Osteoblast (primary cell): ENCODE data around the gene WFIKKN1. TPM values are rescaled to one million over a fixed set of nuclear protein-coding genes. Genes with fewer than 3 reads are reported as not detected.

Experiments used
- DNase-seq: peaks from one replicate; pipeline ENCODE4 v3.0.0; 2011; ENCODE audit warnings: low spot score, mixed read lengths; ENCODE audit not compliant: insufficient read length; ENCODE audit errors: missing footprints
- H2AFZ ChIP-seq: 2 replicates; pipeline ENCODE4 v1.6.0; 2011; ENCODE audit warnings: mild to moderate bottlenecking, low read length
- H3K27ac ChIP-seq: 2 replicates; pipeline ENCODE4 v1.5.1; 2011; ENCODE audit warnings: mild to moderate bottlenecking, low read depth, low read length, moderate library complexity
- H3K27me3 ChIP-seq: 2 replicates; pipeline ENCODE4 v1.6.0; 2012; ENCODE audit warnings: mild to moderate bottlenecking, control low read depth, inconsistent platforms, low read length, moderate library complexity; ENCODE audit not compliant: insufficient read depth
- H3K36me3 ChIP-seq: 2 replicates; pipeline ENCODE4 v1.5.1; 2011; ENCODE audit warnings: mild to moderate bottlenecking, low read length, control low read depth, moderate library complexity; ENCODE audit not compliant: insufficient read depth
- H3K4me1 ChIP-seq: 2 replicates; pipeline ENCODE4 v1.5.1; 2011; ENCODE audit warnings: mild to moderate bottlenecking, low read length, control low read depth, moderate library complexity; ENCODE audit not compliant: insufficient read depth
- H3K4me2 ChIP-seq: 2 replicates; pipeline ENCODE4 v1.6.0; 2011; ENCODE audit warnings: mild to moderate bottlenecking, low read length; ENCODE audit not compliant: insufficient read depth
- H3K4me3 ChIP-seq: fragments of 200-600 bp; sonication (generic); 3 replicates; pipeline ENCODE4 v1.5.1; 2012; ENCODE audit warnings: mild to moderate bottlenecking, low read length, inconsistent platforms; ENCODE audit not compliant: insufficient read depth
- H3K79me2 ChIP-seq: 2 replicates; pipeline ENCODE4 v1.6.0; 2012; ENCODE audit warnings: mild to moderate bottlenecking, low read length, control low read depth, inconsistent platforms; ENCODE audit not compliant: insufficient read depth
- H3K9me3 ChIP-seq: 2 replicates; pipeline ENCODE4 v1.5.1; 2011; ENCODE audit warnings: low read depth, low read length, control low read depth
- H4K20me1 ChIP-seq: 2 replicates; pipeline ENCODE4 v1.6.0; 2012; ENCODE audit warnings: mild to moderate bottlenecking, low read length, control low read depth; ENCODE audit not compliant: insufficient read depth
- total RNA-seq: library from RNA; depleted of rRNA; stranded (reverse); fragments of >200 nt; gene quantifications from 2 replicates; pipeline ENCODE4 v1.2.3, GENCODE V29; 2012
- TF ChIP-seq, protein P1 (sequence below): IDR thresholded peaks from 2 replicates; pipeline ENCODE4 v1.5.1; 2011; ENCODE audit warnings: mild to moderate bottlenecking, low read depth, low read length, moderate library complexity; ENCODE audit errors: extremely low read depth

The WFIKKN1 gene
- total RNA-seq, 1 donor = 0.36 TPM

DNA sequence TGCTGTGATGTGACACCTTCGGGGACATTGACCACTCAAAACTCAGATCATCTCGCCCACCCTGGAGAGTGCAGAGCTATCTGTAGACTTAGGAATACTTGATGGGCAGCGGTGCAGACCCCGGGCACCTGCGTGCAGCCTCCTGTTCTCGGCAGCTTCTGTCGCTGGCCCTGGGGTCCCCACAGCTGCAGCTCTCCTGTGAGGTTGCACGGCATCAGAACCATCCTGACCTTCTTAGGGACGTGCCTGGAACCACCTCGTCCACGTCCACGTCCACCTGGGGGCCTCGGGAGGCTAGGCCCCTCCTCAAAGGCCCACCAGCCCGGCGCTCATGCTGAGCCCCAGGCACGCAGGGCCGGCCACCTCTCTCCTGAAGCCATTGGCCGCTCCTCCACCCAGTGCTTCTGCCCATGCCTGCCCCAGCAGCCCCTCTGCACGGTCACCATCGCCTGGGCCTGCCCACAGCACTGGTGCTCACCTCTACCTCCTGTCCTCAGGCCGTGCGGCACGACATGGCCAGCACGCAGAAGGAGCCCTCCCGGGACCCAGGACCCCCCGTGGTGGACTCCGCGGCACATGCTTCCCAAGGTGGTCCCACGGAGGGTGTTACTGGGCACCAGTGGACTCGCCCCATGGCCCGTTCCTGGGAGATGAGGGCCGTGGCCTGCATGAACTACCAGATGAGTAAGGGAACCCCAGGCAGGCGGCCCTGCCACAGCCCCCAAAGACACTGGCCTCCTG lies 2.3 kb upstream of the WFIKKN1 start:
- Histone ChIP-seq H3K79me2 (no peaks in the 10 kb centered on the region), H3K36me3 (no peaks in the 10 kb centered on the region), H3K9me3 (no peaks in the 10 kb centered on the region), H2AFZ (no peak overlapping the region), H3K4me2 (no peak overlapping the region), H3K4me3 (no peak overlapping the region), H3K4me1 (peaks cover 13% of the 10 kb centered on the region), H3K27me3 (no peaks in the 10 kb centered on the region), H4K20me1 (peaks cover 6% of the 10 kb centered on the region), H3K27ac (no peak overlapping the region)
- no peak for DNase-seq
- TF ChIP-seq, protein P1, sequence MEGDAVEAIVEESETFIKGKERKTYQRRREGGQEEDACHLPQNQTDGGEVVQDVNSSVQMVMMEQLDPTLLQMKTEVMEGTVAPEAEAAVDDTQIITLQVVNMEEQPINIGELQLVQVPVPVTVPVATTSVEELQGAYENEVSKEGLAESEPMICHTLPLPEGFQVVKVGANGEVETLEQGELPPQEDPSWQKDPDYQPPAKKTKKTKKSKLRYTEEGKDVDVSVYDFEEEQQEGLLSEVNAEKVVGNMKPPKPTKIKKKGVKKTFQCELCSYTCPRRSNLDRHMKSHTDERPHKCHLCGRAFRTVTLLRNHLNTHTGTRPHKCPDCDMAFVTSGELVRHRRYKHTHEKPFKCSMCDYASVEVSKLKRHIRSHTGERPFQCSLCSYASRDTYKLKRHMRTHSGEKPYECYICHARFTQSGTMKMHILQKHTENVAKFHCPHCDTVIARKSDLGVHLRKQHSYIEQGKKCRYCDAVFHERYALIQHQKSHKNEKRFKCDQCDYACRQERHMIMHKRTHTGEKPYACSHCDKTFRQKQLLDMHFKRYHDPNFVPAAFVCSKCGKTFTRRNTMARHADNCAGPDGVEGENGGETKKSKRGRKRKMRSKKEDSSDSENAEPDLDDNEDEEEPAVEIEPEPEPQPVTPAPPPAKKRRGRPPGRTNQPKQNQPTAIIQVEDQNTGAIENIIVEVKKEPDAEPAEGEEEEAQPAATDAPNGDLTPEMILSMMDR = no peak

DNA sequence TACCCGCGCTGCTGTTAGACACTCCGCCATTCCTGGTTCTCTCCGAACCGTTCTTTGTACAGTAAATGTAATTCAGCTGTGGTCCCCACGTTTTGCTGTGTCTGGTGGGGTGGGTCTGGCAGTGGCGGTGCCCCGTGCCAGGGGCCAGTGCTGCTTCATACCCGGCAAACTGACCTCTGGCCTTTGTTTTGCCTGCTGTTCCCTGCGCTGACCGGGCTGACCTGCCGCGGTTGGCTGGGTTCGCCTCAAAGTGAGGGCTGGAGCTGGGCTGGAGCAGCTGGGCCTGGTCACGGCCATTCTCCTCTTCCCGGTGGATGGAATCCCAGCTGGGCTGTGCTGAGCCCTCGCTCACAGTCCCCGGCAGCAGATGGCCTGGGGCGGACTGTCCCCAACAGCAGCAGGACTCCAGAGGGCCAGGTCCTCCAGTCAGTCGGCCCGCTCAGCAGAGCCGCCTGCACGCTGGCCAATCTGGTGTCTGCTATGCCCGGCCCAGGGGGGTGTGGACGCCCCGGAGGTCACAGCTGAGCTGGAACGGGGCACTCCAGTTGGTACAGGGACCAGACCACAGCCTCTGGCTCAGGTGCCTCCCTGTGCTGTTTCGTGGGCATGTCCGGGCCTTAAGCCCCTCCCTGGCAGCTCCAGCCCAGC lies 1.5 kb upstream of the WFIKKN1 start:
- Histone ChIP-seq H3K4me3 (no peak overlapping the region), H3K27ac (no peak overlapping the region), H3K79me2 (no peaks in the 10 kb centered on the region), H3K27me3 (no peaks in the 10 kb centered on the region), H4K20me1 (no peaks in the 10 kb centered on the region), H3K9me3 (no peaks in the 10 kb centered on the region), H3K4me1 (peaks cover 13% of the 10 kb centered on the region), H2AFZ (no peak overlapping the region), H3K4me2 (no peak overlapping the region), H3K36me3 (no peaks in the 10 kb centered on the region)
- DNase-seq = no peak
- TF ChIP-seq, protein P1 = no peak

DNA sequence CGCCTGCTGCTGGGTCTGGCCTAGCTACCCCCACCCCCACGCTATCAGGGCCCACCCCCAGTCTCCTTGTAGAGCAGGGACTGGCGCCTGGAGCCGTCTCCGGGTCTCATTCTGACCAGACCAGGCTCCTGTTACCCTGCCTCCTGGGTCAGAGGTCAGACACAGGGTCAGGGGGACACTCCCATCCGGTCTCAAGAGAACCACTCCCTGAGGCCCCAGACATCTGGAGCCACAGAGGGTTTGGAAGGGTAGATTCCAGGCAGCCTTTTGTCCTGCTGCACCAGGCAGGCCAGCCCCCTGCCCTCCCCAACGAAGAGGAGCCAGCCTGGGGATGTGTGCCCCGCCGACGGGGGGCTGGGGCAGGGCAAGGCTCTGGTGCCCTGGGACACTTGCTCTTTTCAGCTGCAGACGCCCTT lies 944 bp upstream of the WFIKKN1 start:
- no peaks in the 10 kb centered on the region for H3K9me3 ChIP-seq
- H3K4me1 ChIP-seq = peaks cover 13% of the 10 kb centered on the region
- no peak overlapping the region for H3K27ac ChIP-seq
- H4K20me1 ChIP-seq = peaks cover under 1% of the 10 kb centered on the region
- H2AFZ ChIP-seq = no peak overlapping the region
- H3K79me2 ChIP-seq = peaks cover under 1% of the 10 kb centered on the region
- DNase-seq = no peak
- H3K36me3 ChIP-seq = no peaks in the 10 kb centered on the region
- TF ChIP-seq, protein P1 = no peak
- H3K27me3 ChIP-seq = no peaks in the 10 kb centered on the region
- no peak overlapping the region for H3K4me2 ChIP-seq
- H3K4me3 ChIP-seq = no peak overlapping the region

DNA sequence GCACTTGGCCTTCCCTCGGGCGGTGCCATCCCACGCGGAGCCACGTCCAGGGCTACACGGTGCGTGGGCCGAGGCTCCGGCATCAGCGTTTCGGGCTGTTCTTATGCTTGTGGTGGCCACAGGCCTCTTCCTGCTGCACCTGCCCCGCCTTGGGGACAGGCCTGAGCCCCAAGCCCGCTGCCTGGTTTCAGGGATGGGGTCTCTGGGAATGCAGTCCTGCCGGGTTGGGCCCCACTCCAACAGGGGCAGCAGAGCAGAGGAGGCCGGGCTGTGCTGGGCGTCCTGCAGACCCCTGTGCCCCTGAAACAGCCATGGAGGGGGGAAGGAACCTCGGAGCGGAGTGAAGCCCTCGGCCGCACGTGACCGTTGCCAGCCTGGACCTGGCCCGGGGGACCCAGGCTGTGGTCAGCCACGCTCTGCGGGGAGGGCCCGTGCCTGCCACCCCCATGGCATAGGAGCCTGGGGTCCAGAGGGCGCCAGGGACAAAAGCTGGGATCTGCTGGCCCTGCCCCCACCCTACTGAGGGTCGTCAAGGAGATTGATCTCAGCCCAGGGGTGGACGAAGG lies 453 bp upstream of the WFIKKN1 start:
- peaks cover 6% of the 10 kb centered on the region for H3K79me2 ChIP-seq
- no peak overlapping the region for H2AFZ ChIP-seq
- no peaks in the 10 kb centered on the region for H3K9me3 ChIP-seq
- no peaks in the 10 kb centered on the region for H3K36me3 ChIP-seq
- H3K4me2 ChIP-seq = no peak overlapping the region
- TF ChIP-seq, protein P1 = no peak
- H3K27ac ChIP-seq = no peak overlapping the region
- H3K4me1 ChIP-seq = peaks cover 17% of the 10 kb centered on the region
- H3K4me3 ChIP-seq = no peak overlapping the region
- peaks cover 4% of the 10 kb centered on the region for H4K20me1 ChIP-seq
- no peak for DNase-seq
- H3K27me3 ChIP-seq = no peaks in the 10 kb centered on the region
